ENCODE measurements around the gene GLYR1. TPM values are rescaled to one million over a fixed set of nuclear protein-coding genes. Genes with fewer than 3 reads are reported as not detected.
A peak's percentile ranks its signal among the peaks of the same experiment; 100 is the strongest.

The GLYR1 gene
- total RNA-seq, 4 donors from 2014 or later, result 31.9 to 47.9 (median 45.8) TPM

- WGBS, 2 donors, result 43 to 45% methylated on average over 2 to 6 of the region's 23 CpGs
- Histone ChIP-seq H3K4me1 (peaks cover 0 to 18% (median 0%) of the 10 kb centered on the region in 3 donors), H3K9me3 (no peaks in the 10 kb centered on the region), H3K36me3 (peaks cover 57 to 100% (median 59%) of the 10 kb centered on the region in 3 donors), H3K27ac (peak overlapping the region in 1 of 4 donors; percentile 13), H3K4me3 (no peak overlapping the region), H3K27me3 (no peaks in the 10 kb centered on the region)
- TF ChIP-seq, protein P1, sequence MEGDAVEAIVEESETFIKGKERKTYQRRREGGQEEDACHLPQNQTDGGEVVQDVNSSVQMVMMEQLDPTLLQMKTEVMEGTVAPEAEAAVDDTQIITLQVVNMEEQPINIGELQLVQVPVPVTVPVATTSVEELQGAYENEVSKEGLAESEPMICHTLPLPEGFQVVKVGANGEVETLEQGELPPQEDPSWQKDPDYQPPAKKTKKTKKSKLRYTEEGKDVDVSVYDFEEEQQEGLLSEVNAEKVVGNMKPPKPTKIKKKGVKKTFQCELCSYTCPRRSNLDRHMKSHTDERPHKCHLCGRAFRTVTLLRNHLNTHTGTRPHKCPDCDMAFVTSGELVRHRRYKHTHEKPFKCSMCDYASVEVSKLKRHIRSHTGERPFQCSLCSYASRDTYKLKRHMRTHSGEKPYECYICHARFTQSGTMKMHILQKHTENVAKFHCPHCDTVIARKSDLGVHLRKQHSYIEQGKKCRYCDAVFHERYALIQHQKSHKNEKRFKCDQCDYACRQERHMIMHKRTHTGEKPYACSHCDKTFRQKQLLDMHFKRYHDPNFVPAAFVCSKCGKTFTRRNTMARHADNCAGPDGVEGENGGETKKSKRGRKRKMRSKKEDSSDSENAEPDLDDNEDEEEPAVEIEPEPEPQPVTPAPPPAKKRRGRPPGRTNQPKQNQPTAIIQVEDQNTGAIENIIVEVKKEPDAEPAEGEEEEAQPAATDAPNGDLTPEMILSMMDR (IDR thresholded peaks at IDR 0.05), result no peak
- TF ChIP-seq POLR2A (IDR thresholded peaks at IDR 0.05), result no peak
- DNase-seq, result no peak
- intact Hi-C loops (cut with DNase I), result no loop called here
Observed at GRCh38 chr16:4892361-4893102, 45.4 kb upstream of the GLYR1 start.

- Histone ChIP-seq H3K4me3 (no peak overlapping the region), H3K4me1 (peaks cover 0 to 15% (median 0%) of the 10 kb centered on the region in 3 donors), H3K27ac (no peak overlapping the region), H3K36me3 (peaks cover 62 to 100% (median 66%) of the 10 kb centered on the region in 3 donors), H3K9me3 (no peaks in the 10 kb centered on the region), H3K27me3 (no peaks in the 10 kb centered on the region)
- no peak for DNase-seq
- intact Hi-C loops (cut with DNase I), result no loop called here
- WGBS, 2 donors, result 79 to 89% methylated on average over 3 of the region's 12 CpGs
- TF ChIP-seq, protein P1 (IDR thresholded peaks at IDR 0.05), result no peak
- TF ChIP-seq POLR2A (IDR thresholded peaks at IDR 0.05), result no peak
Observed at GRCh38 chr16:4891886-4892216, 44.8 kb upstream of the GLYR1 start.

GRCh38 chr16:4891097-4891885, 44.2 kb upstream of the GLYR1 start:
- Histone ChIP-seq H3K9me3 (no peaks in the 10 kb centered on the region), H3K27me3 (no peaks in the 10 kb centered on the region), H3K4me1 (peaks cover 0 to 15% (median 0%) of the 10 kb centered on the region in 3 donors), H3K36me3 (peaks cover 68 to 100% (median 71%) of the 10 kb centered on the region in 3 donors), H3K4me3 (no peak overlapping the region), H3K27ac (no peak overlapping the region)
- intact Hi-C loops (cut with DNase I), result no loop called here
- no peak for DNase-seq
- 88% methylated on average over 12 to 16 of the region's 16 CpGs for WGBS, 2 donors
- TF ChIP-seq, protein P1 (IDR thresholded peaks at IDR 0.05), result no peak
- no peak for TF ChIP-seq POLR2A (IDR thresholded peaks at IDR 0.05)

- Histone ChIP-seq H3K27me3 (no peaks in the 10 kb centered on the region), H3K4me3 (no peak overlapping the region), H3K27ac (no peak overlapping the region), H3K4me1 (peaks cover 0 to 15% (median 0%) of the 10 kb centered on the region in 3 donors), H3K9me3 (no peaks in the 10 kb centered on the region), H3K36me3 (peaks cover 72 to 100% (median 77%) of the 10 kb centered on the region in 3 donors)
- intact Hi-C loops (cut with DNase I), result no loop called here
- 94% methylated on average over 11 to 12 of the region's 16 CpGs for WGBS, 2 donors
- TF ChIP-seq, protein P1 (IDR thresholded peaks at IDR 0.05), result no peak
- no peak for TF ChIP-seq POLR2A (IDR thresholded peaks at IDR 0.05)
- no peak for DNase-seq
Observed at GRCh38 chr16:4890686-4891085, 43.6 kb upstream of the GLYR1 start.

DNA sequence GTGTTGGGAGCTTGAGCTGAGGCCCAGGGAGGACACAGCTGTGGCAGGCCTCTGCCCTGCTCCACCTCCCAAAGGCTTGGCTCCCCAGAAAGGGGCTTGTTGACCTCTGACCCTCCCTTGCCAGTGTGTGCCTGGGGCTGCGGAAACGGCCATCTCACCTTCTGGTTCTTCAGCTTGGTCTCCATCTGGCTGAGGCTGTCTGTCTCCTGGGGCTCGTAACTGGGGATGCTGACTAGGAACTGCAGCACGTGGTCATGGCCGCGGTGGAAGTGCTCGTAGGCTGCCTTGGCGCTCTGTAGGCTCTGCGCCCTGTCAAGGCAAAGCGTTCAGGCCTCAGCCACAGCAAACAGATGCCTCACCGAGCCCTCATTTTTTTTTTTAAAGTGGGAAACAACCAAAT, 42.9 kb upstream of the GLYR1 start:
- Histone ChIP-seq H3K27ac (no peak overlapping the region), H3K4me1 (peaks cover 0 to 15% (median 0%) of the 10 kb centered on the region in 3 donors), H3K36me3 (peaks cover 72 to 100% (median 77%) of the 10 kb centered on the region in 3 donors), H3K4me3 (no peak overlapping the region), H3K9me3 (no peaks in the 10 kb centered on the region), H3K27me3 (no peaks in the 10 kb centered on the region)
- TF ChIP-seq POLR2A (IDR thresholded peaks at IDR 0.05), result no peak
- TF ChIP-seq, protein P1 (IDR thresholded peaks at IDR 0.05), result no peak
- intact Hi-C loops (cut with DNase I), result no loop called here
- 84 to 86% methylated on average over 9 to 10 of the region's 11 CpGs for WGBS, 2 donors
- DNase-seq, result no peak
